ENCODE data around the gene SNX17.
"Not testable (repeated sequence)": the region's sequence is repeated elsewhere in the genome, so short reads cannot be mapped to it uniquely, and the experiment has no call there.

Gene SNX17

GRCh38 chr2:27370026-27370815 lies at the start of gene SNX17, which contains the start of gene EIF2B4:
TSS of gene SNX17 (plus strand) at chr2:27370616. CDS start at chr2:27370744, 128 bp downstream.
TSS of gene EIF2B4 (minus strand) at chr2:27370338. CDS start at chr2:27370314, 24 bp downstream.
- peak; percentile 96 to 100 (median 99) for DNase-seq

GRCh38 chr2:27320958-27321543 lies 49.4 kb upstream of the SNX17 start:
- peak in 5 of 14 donors; percentile 0 to 79 (median 7) for DNase-seq

GRCh38 chr2:27322301-27322765 lies 48.1 kb upstream of the SNX17 start:
- peak in 3 of 14 donors; percentile 29 to 44 (median 36) for DNase-seq

GRCh38 chr2:27322766-27323595 lies 47.4 kb upstream of the SNX17 start, which contains the start of gene MPV17:
TSS of gene MPV17 (minus strand) at chr2:27323097. CDS start at chr2:27322517, 580 bp downstream.
- DNase-seq: peak; percentile 61 to 92 (median 86)

GRCh38 chr2:27323596-27324285 lies 46.7 kb upstream of the SNX17 start:
- peak in 1 of 14 donors; percentile 18 for DNase-seq

GRCh38 chr2:27324720-27325119 lies 45.7 kb upstream of the SNX17 start:
- DNase-seq: no peak

GRCh38 chr2:27335311-27335710 lies 35.1 kb upstream of the SNX17 start:
- no peak for DNase-seq

GRCh38 chr2:27336173-27336572 lies 34.2 kb upstream of the SNX17 start:
- DNase-seq: no peak

- DNase-seq: no peak
Observed at GRCh38 chr2:27347641-27348040, 22.8 kb upstream of the SNX17 start.

GRCh38 chr2:27350106-27350693 lies 20.2 kb upstream of the SNX17 start:
- DNase-seq: no peak

GRCh38 chr2:27351802-27352598 lies 18.4 kb upstream of the SNX17 start:
- DNase-seq: no peak

GRCh38 chr2:27353386-27353761 lies 17.0 kb upstream of the SNX17 start:
- not testable (repeated sequence) for DNase-seq

- DNase-seq: no peak
Observed at GRCh38 chr2:27353762-27354596, 16.4 kb upstream of the SNX17 start.

- DNase-seq: no peak
Observed at GRCh38 chr2:27354597-27354927, 15.9 kb upstream of the SNX17 start.

- DNase-seq: peak in 3 of 14 donors; percentile 37 to 63 (median 54)
Observed at GRCh38 chr2:27356056-27356381, 14.4 kb upstream of the SNX17 start.

- peak; percentile 70 to 100 (median 95) for DNase-seq
Observed at GRCh38 chr2:27356382-27357181, 13.8 kb upstream of the SNX17 start, which contains the start of gene GTF3C2. TSS of gene GTF3C2 (minus strand) at chr2:27356764. CDS start at chr2:27343554, 13,210 bp downstream.

- no peak for DNase-seq
Observed at GRCh38 chr2:27362678-27363420, 7.6 kb upstream of the SNX17 start.

- DNase-seq: no peak
Observed at GRCh38 chr2:27363933-27364332, 6.5 kb upstream of the SNX17 start.

All from C1 segment of cervical spinal cord (tissue), 14 donors.